Right ventricle myocardium inferior (tissue), 1 donor: ENCODE results near the gene PLPPR3. TPM values are rescaled to one million over a fixed set of nuclear protein-coding genes. Genes with fewer than 3 reads are reported as not detected.
A peak's percentile ranks its signal among the peaks of the same experiment; 100 is the strongest.

Experiments
- ATAC-seq: fragments of 200-7000 bp; cut with Tn5 transposase; one replicate; pipeline ENCODE4 v1.9.1; 2020; ENCODE audit warnings: mild to moderate bottlenecking, moderate library complexity
- DNase-seq: peaks from one replicate; pipeline ENCODE4 v3.0.0; 2021; ENCODE audit errors: missing footprints
- intact Hi-C: fragments of 100-400 bp; cut with DNase I; formaldehyde crosslinking; loops from one replicate; pipeline ENCODE4 v1.11.0; 2022
- microRNA-seq: library from miRNA; unstranded; fragments of <30 nt; microRNA quantifications from one replicate; pipeline ENCODE4 v1.2.0, GENCODE V29; 2020
- total RNA-seq: library from RNA; stranded (reverse); fragmentation: NEBNext Ultra II Directional; extraction: Animal tissue kit (Norgen Biotek cat#: 25700); gene quantifications from one replicate; pipeline ENCODE4 v1.2.1, GENCODE V29; 2021
- donor health status: DM: no; HTN: yes; CAD: no; lungs with severe emphysema.

The PLPPR3 gene
- total RNA-seq, 1 donor from 2014 or later = not detected

DNA sequence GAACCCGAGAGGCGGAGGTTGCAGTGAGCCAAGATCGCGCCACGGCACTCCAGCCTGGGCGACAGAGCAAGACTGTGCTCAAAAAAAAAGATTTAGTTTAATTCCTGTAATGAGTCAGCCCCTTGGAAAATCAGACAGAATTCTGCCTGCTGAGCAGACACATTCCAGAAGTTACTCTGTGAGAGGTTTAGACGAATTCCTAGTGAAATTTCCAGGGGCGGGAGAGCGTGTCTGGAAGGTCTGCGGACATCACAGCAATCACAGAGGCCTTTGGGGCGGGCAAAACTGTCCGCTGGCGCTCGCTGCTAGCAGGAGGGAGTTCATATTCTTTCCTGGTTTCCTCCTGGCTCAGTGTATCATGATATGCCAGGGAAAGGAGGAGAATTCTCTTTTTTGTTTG, 53.3 kb downstream of the PLPPR3 start:
- DNase-seq = peak; percentile 13
- ATAC-seq = no peak
- intact Hi-C loops = no loop called here

DNA sequence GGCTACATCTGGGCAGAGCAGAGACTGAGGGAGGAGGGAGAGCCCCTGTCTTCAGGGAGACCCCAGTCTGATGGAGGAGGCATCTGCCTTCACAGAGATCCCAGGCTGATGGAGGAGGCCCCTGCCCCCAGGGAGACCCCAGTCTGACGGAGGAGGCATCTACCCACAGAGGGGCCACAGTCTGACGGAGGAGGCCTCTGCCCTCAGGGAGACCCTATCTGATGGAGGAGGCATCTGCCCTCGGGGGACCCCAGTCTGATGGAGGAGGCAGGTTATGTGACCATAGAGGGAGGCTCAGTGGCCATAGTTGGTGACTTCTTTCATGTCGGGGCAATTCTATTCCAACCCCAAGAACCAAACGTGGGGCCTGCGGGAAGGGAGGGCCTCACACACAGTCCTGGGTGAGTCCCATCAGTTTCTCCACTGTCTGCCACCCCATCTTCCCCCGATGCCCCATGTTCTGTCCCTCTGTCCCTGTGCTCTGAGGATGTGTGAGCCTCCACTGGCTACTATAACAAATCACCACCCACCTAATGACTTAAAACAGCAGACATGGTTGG, 56.5 kb downstream of the PLPPR3 start:
- ATAC-seq (no peak), DNase-seq (no peak)
- intact Hi-C loops = no loop called here

DNA sequence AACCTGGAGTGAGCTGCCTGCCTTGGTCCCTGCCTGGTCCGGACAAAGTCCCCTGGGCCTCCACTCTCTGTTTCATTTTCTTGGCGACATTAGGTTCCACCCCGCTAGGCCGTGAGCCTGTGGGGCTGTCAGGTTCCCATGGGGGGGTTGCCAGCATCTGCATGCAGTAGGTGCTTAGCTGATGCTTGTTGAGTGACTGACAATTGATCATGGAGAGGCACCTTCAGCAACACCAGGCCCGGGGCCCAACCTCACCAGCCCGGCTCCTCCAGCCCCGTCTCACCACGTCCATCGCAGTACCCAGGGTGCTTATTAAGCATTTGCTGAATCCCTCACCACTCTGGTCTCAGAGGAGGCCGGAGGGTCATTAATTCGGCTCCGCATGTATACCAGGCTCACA, 57.5 kb downstream of the PLPPR3 start:
- intact Hi-C loops = no loop called here
- DNase-seq (no peak), ATAC-seq (no peak)

DNA sequence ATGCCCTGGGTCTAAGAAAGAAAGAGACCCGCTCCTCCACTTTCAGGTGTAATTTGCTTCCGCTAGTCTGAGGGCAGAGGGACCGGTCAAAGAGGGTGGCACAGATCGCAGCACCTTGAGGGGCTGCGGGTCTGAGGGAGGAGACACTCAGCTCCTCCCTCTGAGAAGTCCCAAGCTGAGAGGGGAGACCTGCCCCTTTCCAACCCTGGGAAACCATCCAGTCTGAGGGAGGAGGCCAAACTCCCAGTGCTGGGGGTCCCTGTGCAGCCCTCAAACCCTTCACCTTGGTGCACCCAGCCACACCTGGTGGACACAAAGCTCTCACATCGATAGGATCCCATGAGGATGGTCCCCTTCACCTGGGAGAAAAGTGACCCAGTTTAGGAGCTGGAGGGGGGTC, 57.9 kb downstream of the PLPPR3 start:
- intact Hi-C loops = no loop called here
- no peak for ATAC-seq
- no peak for DNase-seq

DNA sequence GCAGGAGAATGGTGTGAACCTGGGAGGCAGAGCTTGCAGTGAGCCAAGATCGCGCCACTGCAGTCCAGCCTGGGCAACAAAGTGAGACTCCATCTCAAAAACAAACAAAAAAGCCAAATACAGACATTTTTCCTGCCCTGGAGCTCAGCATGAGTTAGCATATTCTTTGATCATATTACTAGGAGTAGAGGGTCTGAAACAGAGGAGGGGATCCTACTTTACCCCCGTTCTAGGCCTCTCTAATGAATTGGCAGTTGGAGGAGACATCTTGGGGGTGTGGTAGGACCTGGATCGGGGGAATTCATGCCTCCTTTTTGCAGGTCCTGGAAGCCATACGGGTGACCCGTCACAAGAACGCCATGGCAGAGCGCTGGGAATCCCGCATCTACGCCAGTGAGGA, 58.6 kb downstream of the PLPPR3 start:
- DNase-seq (no peak), ATAC-seq (no peak)
- intact Hi-C loops = no loop called here

Small RNAs within 50 kb of the gene (microRNA-seq; reads per million reads assigned to microRNA genes)
- 1.1 reads per million for gene MIR3187
- gene MIR4745 = 1.1 reads per million

Other genes starting within 250 kb of the PLPPR3 start
- gene BSG, start 249.4 kb downstream of the PLPPR3 start, total RNA-seq = 1,651 TPM
- 4.5 TPM for gene HCN2, start 232.1 kb downstream of the PLPPR3 start, total RNA-seq
- 51.2 TPM for gene POLRMT, start 188.4 kb downstream of the PLPPR3 start, total RNA-seq
- not detected for gene FGF22, start 182.1 kb downstream of the PLPPR3 start, total RNA-seq
- 19.7 TPM for gene RNF126, start 158.7 kb downstream of the PLPPR3 start, total RNA-seq
- gene FSTL3, start 145.6 kb downstream of the PLPPR3 start, total RNA-seq = 37.1 TPM
- not detected for gene PRSS57, start 126.5 kb downstream of the PLPPR3 start, total RNA-seq
- gene PALM, start 113.0 kb downstream of the PLPPR3 start, total RNA-seq = 34.0 TPM
- not detected for gene MISP, start 70.8 kb downstream of the PLPPR3 start, total RNA-seq
- gene PTBP1, start 24.5 kb downstream of the PLPPR3 start, total RNA-seq = 67.6 TPM
- gene AZU1, start 5.9 kb upstream of the PLPPR3 start, total RNA-seq = not detected
- not detected for gene PRTN3, start 19.0 kb upstream of the PLPPR3 start, total RNA-seq
- 1.6 TPM for gene ELANE, start 30.3 kb upstream of the PLPPR3 start, total RNA-seq
- gene CFD, start 37.7 kb upstream of the PLPPR3 start, total RNA-seq = 655 TPM
- gene MED16, start 71.2 kb upstream of the PLPPR3 start, total RNA-seq = 23.5 TPM
- gene RNU6-9, start 71.5 kb upstream of the PLPPR3 start, total RNA-seq = not detected
- 21.9 TPM for gene R3HDM4, start 91.3 kb upstream of the PLPPR3 start, total RNA-seq
- gene KISS1R, start 95.4 kb upstream of the PLPPR3 start, total RNA-seq = not detected
- gene ARID3A, start 104.1 kb upstream of the PLPPR3 start, total RNA-seq = 6.7 TPM
- 20.7 TPM for gene WDR18, start 162.4 kb upstream of the PLPPR3 start, total RNA-seq
- 0.35 TPM for gene GRIN3B, start 178.5 kb upstream of the PLPPR3 start, total RNA-seq
- 106 TPM for gene TMEM259, start 199.2 kb upstream of the PLPPR3 start, total RNA-seq
- not detected for gene RNU6-2, start 199.6 kb upstream of the PLPPR3 start, total RNA-seq
- 69.3 TPM for gene CNN2, start 204.7 kb upstream of the PLPPR3 start, total RNA-seq
- gene ABCA7, start 218.2 kb upstream of the PLPPR3 start, total RNA-seq = 7.7 TPM
- gene ARHGAP45, start 245.2 kb upstream of the PLPPR3 start, total RNA-seq = 6.6 TPM